Testis (tissue), 3 donors: ENCODE data around the gene IFT52. TPM values are rescaled to one million over a fixed set of nuclear protein-coding genes. Genes with fewer than 3 reads are reported as not detected.

Experiments
- DNase-seq: peaks from one replicate; pipeline ENCODE4 v3.0.0-alpha.2; 2019
- H3K27ac ChIP-seq, 2 donors: fragments of 200-600 bp; sonication (generic); one replicate each; pipeline ENCODE4 v1.5.1; 2019
- H3K27me3 ChIP-seq: fragments of 200-600 bp; sonication (generic); one replicate; pipeline ENCODE4 v1.5.1; 2019
- H3K36me3 ChIP-seq: fragments of 200-600 bp; sonication (generic); one replicate; pipeline ENCODE4 v1.5.1; 2017; ENCODE audit warnings: low read depth; ENCODE audit errors: missing control alignments
- H3K4me1 ChIP-seq: fragments of 200-600 bp; sonication (generic); one replicate; pipeline ENCODE4 v1.5.1; 2019
- H3K4me3 ChIP-seq, 2 donors: fragments of 200-600 bp; sonication (generic); one replicate each; pipeline ENCODE4 v1.5.1; 2017 to 2019
- H3K9me3 ChIP-seq: fragments of 200-600 bp; sonication (generic); one replicate; pipeline ENCODE4 v1.5.1; 2017
- CTCF ChIP-seq, 3 experiments: fragments of 450-650 bp in 2 of 3; fragments of 200-600 bp in 1 of 3; sonication (generic) in 1 of 3; IDR thresholded peaks; one replicate each; pipeline ENCODE4 v1.5.1; 2016 to 2019; ENCODE audit warnings: antibody characterized with exemption in 3 of 3, mild to moderate bottlenecking in 2 of 3, moderate library complexity in 1 of 3
- POLR2A ChIP-seq: fragments of 450-650 bp; IDR thresholded peaks from one replicate; pipeline ENCODE4 v1.6.1; 2017; ENCODE audit warnings: antibody characterized with exemption, mild to moderate bottlenecking, moderate library complexity
- WGBS, 2 donors: methylation state at CpG; one replicate each; pipeline ENCODE4 v1.1.5; 2018; 5-methylcytosine and 5-hydroxymethylcytosine counted together
- intact Hi-C: fragments of 100-400 bp; cut with DNase I; formaldehyde crosslinking; loops from one replicate; pipeline ENCODE4 v1.15.1; 2023; ENCODE audit warnings: low total_unique reads
- polyA plus RNA-seq: library from polyadenylated mRNA; stranded (reverse); fragments of 350-450 nt; fragmentation: Illumina TruSeq; extraction: RNeasy Lipid Tissue Mini Kit (QIAGEN cat#74804); gene quantifications from one replicate; pipeline ENCODE4 v1.2.3, GENCODE V29; 2014; ENCODE audit warnings: low read depth, low replicate concordance; ENCODE audit not compliant: insufficient read depth
- total RNA-seq, 2 donors: library from RNA; depleted of rRNA; stranded (reverse); fragments of >200 nt; gene quantifications; one replicate each; pipeline ENCODE4 v1.2.3, GENCODE V29; 2016

IFT52 gene
- total and polyA plus RNA-seq, 3 donors from 2014 or later: 57.1 to 94.2 (median 67.3) TPM

- Histone ChIP-seq H3K4me1 (no peaks in the 10 kb centered on the region), H3K9me3 (no peaks in the 10 kb centered on the region), H3K36me3 (no peaks in the 10 kb centered on the region), H3K4me3 (no peak overlapping the region), H3K27ac (no peak overlapping the region), H3K27me3 (no peaks in the 10 kb centered on the region)
- WGBS, 2 donors: 71 to 89% methylated on average over 2 of the region's 2 CpGs
- intact Hi-C loops: no loop called here
- no peak for DNase-seq
- no peak for TF ChIP-seq POLR2A
- no peak for TF ChIP-seq CTCF (IDR thresholded peaks at IDR 0.05)
Measured at GRCh38 chr20:43681991-43682410, 91.3 kb downstream of the IFT52 start.

DNA sequence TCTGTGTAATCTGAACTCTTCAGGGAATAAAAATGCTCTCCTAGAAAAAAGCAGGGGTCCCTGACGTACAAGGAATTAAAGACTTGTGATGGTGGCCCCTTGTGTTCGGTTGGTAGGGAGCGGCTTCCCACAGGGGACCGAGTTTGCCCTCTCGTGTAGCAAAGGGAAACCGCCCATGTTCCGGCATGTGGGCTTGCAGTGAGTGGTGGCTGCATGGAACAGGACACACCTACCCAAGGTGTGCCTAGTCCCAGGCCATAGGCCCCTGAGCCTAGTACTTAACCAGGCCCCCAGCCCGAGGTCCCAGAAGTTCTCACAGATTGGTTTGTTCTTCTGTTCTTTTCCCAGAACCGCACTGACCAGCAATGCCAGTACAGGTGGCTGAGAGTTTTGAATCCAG, 91.7 kb downstream of the IFT52 start:
- Histone ChIP-seq H3K36me3 (no peaks in the 10 kb centered on the region), H3K4me1 (no peaks in the 10 kb centered on the region), H3K27ac (no peak overlapping the region), H3K27me3 (no peaks in the 10 kb centered on the region), H3K9me3 (no peaks in the 10 kb centered on the region), H3K4me3 (no peak overlapping the region)
- no peak for DNase-seq
- intact Hi-C loops: no loop called here
- TF ChIP-seq POLR2A: no peak
- TF ChIP-seq CTCF (IDR thresholded peaks at IDR 0.05): no peak
- WGBS, 2 donors: 92 to 98% methylated on average over 9 of the region's 9 CpGs

DNA sequence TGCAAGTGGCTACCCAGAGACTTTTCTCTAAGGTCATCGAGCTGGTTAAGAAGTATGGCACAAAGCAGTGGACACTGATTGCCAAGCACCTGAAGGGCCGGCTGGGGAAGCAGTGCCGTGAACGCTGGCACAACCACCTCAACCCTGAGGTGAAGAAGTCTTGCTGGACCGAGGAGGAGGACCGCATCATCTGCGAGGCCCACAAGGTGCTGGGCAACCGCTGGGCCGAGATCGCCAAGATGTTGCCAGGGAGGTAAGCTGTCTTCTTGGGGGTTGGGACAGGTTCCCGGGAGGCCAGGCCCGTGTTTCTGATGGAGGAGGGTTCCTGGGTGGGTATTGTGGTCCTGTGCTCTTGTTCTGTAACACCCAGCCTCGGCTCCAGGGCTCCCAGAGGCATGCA, 96.1 kb downstream of the IFT52 start:
- intact Hi-C loops: no loop called here
- no peaks in the 10 kb centered on the region for H3K27me3 ChIP-seq
- no peaks in the 10 kb centered on the region for H3K9me3 ChIP-seq
- no peak overlapping the region for H3K4me3 ChIP-seq
- H3K36me3 ChIP-seq: no peaks in the 10 kb centered on the region
- H3K4me1 ChIP-seq: peaks cover 4% of the 10 kb centered on the region
- no peak for TF ChIP-seq POLR2A
- TF ChIP-seq CTCF (IDR thresholded peaks at IDR 0.05): no peak
- DNase-seq: no peak
- no peak overlapping the region for H3K27ac ChIP-seq
- WGBS, 2 donors: 93 to 95% methylated on average over 11 to 13 of the region's 13 CpGs

DNA sequence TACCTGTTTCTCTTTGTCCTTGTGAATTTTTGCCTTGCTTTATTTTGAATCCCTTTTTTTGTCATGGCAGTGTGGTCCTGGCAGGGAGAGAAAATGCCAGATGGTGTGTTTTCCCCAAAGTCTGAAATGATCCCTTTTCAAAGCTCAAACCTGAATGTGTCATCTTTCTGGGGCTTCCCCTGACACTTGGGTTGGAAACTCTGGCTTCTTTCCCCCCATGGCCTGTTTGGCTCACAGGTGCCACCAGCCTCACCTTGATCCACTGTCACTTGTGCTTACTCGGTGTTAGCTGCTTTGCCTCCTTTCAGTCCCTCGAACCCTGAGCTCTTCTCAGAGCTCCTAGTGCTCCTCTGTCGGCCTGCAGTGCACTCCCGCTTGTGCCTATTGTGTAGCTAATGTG, 98.4 kb downstream of the IFT52 start:
- Histone ChIP-seq H3K4me1 (peaks cover 4% of the 10 kb centered on the region), H3K36me3 (no peaks in the 10 kb centered on the region), H3K27me3 (no peaks in the 10 kb centered on the region), H3K9me3 (no peaks in the 10 kb centered on the region), H3K27ac (peak overlapping the region in 1 of 2 donors; percentile 66), H3K4me3 (no peak overlapping the region)
- intact Hi-C loops: no loop called here
- DNase-seq: no peak
- 75 to 80% methylated on average over 4 of the region's 4 CpGs for WGBS, 2 donors
- no peak for TF ChIP-seq CTCF (IDR thresholded peaks at IDR 0.05)
- TF ChIP-seq POLR2A: no peak

GRCh38 chr20:43690943-43691598, 100.3 kb downstream of the IFT52 start:
- WGBS, 2 donors: 65 to 77% methylated on average over 9 of the region's 9 CpGs
- intact Hi-C loops: no loop called here

More at GRCh38 chr20:43690943-43691598, 100.3 kb downstream of the IFT52 start:
- Histone ChIP-seq H3K27ac (peak overlapping the region; percentile 65 to 66), H3K27me3 (no peaks in the 10 kb centered on the region), H3K9me3 (no peaks in the 10 kb centered on the region), H3K4me1 (peaks cover 4% of the 10 kb centered on the region), H3K36me3 (no peaks in the 10 kb centered on the region), H3K4me3 (no peak overlapping the region)
- peak; percentile 90 for DNase-seq
- TF ChIP-seq CTCF (IDR thresholded peaks at IDR 0.05): no peak
